ENCODE measurements around the gene NETO2.

Gene NETO2

DNA sequence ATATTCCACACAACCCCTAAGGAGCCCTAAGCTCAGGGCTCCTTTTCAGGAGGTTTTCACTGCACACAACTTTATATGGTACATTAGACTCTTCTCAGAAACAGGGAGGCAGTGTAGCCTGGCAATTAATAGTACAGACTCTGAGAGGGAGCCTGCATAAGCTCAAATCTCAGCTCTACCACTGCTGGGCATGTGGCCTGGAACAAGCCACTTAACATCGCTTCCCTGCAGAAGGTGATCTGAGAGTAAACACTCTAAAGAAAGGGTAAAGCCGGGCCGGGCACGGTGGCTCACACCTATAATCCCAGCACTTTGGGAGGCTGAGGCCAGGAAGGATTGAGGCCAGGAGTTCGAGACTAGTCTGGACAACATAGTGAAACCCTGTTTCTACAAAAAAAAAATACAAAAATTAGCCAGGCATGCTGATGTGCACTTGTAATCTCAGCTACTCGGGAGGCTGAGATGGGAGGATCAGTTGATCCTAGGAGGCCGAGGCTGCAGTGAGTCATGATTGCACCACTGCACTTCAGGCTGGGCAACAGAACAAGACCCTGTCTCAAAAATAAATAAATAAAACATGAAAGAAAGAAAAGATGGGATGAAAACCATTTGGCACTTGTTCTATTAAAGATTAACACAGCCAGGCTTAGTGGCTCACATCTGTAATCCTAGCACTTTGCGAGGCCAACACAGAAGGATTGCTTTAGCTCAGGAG is 99.6 kb downstream of the NETO2 start:
- no peak for DNase-seq

DNA sequence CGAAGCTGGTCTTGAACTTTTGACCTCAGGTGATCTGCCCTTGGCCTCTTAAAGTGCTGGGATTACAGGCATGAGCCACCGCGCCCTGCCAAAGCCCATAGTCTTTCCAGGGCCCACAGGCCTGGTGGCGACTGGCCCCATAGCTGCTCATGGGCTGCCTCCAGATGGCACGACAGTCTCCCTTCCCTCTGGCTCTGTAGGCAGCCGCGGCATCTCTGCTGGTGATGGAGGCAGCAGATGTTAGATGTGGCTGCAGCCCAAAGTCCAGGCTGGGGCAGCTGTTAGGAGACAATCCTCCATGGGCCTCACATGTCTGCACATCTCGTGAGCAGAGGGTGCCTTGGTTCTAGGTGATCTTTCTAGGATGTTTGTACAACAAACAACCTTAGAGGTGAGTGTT is 100.5 kb downstream of the NETO2 start:
- DNase-seq: no peak

DNA sequence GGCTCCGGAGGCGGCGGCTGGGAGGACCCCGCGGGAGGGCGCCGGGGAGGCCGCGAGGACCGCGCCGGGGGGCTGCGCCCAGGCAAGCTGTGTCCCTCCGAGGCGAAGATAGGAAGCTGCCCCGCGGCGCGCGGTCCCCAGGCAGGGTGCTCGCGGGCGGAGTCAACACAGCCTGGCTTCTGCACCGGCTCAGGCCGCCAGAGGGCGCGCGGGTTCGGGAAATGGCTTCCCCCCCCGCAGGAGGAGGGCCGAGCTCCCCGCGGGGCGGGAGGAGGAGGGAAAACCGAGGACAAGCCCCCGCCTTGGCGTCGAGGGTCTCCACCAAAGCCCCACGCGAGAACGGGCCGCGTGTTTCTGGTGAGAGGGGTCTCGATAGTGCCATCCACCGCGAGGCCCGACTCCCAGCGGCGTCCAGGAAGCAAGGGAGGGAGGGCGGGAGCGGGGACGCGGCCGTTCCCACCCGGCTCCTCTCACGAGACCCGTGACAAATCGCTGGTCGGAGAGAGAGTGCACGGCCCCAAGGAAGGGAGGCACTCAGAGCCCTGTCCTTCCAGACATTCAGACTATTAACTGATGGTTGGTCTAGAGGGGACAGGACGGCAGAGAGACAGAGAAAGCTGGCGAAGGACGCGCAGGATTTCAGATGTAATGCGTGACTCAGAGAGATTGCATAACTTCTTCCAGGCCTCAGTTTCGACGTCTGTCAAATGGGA is 105.8 kb downstream of the NETO2 start:
- DNase-seq: peak; percentile 71

DNA sequence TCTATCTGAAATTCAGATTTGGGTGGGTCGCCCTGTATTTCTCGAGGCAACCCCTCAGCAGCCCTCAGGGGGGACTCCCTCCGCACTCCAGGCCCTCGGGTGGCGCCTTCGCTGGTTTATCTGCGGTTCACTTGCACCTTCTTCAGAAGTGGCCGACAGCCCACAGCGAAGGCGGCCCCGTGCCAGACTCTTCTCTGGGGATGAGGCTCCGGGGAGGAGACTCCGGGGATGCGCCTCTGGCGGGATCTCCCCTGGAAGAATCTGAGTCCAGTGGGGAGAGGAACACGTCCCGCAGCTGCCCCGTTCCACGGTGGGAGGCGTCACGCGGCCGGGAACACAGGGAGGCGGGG is 106.4 kb downstream of the NETO2 start:
- no peak for DNase-seq

DNA sequence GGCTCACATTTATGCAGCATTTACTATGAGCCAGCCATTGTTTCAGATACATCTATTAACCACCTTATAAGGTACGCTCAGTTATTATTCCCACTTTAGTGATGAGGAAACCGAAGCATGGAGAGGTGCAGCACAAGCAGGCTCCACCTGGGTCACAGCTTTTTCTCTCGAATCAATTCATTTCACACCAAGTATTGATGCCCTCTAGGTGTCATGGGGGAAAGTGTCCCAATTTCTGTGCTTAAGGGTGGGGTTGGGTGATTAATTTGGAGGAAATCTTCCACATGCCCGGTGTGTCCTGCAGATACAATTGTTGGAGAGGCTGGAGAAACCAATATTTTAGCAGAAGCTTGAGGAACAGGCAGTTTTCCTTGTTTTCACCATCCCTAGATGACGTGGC is 107.5 kb downstream of the NETO2 start:
- DNase-seq: no peak

DNA sequence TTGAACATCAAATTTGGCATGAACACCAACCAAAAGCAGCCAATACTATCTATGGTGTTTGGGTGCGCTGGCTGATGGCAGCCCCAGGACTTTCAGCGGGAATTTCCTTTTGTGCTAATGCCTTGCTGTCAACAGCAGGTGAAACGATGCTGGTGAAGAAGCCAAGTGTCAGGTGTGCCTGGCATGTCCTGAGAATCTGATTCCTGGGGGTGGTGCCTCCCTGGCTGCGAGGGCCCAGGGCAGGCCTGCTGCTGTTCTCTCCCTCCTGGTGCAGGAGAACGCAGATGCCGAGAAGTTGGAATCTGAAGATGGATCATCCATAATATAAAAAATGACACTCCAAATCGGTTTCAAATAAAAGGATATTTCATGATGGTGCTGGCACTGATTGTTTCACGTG is 108.3 kb downstream of the NETO2 start:
- no peak for DNase-seq

DNA sequence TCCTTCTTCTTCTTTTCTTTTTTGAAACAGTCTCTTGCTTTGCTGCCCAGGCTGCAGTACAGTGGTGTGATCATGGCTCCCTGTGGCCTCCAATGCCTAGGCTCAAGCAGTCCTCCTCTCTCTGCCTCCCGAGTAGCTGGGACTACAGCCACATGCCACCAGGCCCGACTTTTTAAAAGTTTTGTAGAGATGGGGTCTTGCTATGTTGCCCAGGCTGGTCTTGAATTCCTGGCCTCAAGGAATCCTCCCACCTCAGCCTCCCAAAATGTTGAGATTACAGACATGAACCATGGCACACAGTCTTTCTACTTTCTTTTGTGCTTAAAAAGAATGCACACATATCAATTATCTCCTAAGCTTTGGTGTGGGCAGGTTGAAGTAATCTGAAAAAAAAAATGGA is 109.3 kb downstream of the NETO2 start:
- no peak for DNase-seq

DNA sequence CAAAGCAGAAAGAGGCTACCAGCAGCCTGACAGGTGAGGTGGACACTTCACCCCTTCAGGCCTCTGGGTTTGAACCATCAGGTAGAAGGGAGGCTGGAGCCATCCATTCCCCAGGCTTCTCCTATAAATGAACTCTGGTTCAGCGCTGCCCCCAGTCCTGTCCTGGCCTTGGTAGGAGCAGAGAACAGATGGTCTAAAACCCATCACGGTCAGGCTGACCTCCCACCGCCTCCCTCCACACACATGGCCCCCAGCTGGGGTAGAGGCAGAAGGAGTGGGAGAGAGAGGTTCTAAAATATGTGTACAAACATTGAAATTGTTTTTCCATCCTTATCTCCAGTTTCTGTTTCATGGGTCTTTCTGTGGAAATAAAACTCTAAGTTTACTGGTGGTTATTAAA is 110.6 kb downstream of the NETO2 start:
- DNase-seq: no peak

DNA sequence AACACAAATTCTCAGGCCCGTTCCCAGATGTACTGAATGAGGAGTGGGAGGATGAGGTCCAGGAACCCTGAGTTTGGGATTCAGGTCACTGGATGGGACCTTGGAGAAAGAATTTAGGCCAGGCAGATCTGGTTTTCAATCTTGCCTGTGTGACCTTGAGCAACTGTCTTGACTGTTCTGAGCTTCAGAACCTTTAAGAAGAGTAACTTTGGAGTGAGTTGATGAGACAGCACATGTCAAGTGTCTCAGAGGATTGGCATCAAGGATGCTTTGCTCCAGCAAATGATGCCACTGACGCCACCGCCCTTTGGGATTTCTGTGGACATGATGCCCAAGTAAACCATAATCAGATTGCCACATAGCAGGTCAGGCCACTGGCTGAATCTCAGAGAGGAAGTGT is 114.0 kb downstream of the NETO2 start:
- no peak for DNase-seq

DNA sequence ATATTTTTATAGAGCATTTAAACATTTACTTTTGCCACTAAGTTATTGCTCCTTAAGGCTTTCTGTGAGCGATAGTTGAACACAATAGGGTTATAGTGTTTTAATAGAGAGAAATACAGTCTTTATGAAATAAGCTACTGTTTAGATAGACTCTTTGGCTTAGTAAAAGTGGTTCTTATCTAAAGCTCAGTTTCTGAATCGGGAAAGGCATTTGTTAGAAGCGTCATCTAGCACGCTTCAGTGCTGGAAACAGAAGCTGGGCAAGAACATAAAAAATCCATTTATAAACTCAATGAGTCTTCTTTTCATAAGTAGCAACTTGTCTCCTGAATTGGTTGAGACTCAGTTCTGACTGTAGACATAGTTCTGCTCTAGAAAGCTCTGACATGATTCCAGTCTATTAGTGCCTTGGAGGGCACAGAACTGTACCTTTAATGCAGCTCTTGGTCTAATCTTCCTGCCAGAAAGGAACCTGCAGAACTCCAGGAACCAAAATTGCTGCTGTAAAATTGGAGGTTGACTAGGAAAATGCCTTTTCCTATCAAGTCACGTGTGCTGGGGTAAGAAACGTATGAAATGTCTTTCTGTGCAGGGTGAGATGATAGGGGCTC is 114.9 kb downstream of the NETO2 start:
- DNase-seq: no peak

Data from activated gamma-delta T cell (primary cell).